Measurements from ENCODE around the gene BCL7C.
"Not testable (repeated sequence)": the region's sequence is repeated elsewhere in the genome, so short reads cannot be mapped to it uniquely, and the experiment has no call there.

The BCL7C gene

DNA sequence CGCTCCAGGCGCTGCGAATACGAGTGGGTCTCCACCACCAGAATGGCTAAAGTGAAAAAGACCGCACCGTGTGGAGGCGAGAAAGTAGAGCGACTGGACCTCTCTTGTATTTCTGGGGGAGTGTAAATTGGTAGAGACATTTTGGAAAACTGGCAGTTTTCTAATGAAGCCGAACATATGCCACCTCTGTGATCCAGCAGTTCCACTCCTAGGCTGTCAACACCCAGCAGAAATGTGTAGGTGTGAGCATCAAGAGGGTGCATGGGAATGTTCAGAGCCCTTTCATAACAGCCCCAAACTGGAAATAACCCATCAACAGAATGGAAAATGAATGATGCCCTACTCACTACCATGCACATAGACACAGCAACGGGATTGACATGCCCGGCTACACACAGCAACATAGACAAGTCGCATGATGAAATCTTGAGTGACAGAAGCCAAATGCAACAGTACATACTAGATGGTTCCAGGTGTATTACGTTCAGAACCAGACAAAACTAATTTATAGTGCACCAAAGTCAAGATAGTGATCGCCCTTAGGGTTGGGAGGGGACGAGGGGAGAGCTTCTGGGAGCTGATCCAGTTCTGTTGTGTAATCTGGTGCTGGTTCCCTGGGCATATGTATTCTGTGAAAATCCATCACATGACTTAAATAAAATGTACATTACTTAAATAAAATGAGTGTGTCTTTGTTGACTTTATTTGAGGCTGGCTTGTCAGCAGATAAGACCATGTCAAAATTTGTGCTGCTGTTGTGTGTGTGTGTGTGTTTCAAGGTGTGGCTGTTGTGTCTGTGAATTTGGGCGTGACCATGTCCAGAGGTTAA is 877 bp upstream of the BCL7C start:
- DNase-seq, result no peak

DNA sequence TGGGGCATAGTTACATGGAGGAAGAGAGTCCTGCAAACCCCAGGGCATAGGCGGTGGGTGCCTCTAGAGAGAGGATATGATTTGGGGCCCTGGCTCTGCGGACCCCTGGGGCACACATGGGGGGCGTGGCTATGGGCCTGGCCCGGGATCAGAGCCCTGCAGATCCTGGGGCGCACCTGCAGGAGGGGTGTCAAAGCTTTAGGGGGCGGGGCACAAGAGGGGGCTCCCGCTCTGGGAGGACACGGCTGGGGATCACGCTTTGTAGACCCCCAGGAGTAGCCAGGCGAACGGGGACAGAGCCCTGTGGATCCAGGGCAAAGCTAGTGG is 497 bp downstream of the BCL7C start:
- DNase-seq, result no peak

- DNase-seq, result no peak
Observed at GRCh38 chr16:30892670-30893416, 1.0 kb downstream of the BCL7C start.

GRCh38 chr16:30891043-30891823 is 2.6 kb downstream of the BCL7C start:
- not testable (repeated sequence) for DNase-seq

DNA sequence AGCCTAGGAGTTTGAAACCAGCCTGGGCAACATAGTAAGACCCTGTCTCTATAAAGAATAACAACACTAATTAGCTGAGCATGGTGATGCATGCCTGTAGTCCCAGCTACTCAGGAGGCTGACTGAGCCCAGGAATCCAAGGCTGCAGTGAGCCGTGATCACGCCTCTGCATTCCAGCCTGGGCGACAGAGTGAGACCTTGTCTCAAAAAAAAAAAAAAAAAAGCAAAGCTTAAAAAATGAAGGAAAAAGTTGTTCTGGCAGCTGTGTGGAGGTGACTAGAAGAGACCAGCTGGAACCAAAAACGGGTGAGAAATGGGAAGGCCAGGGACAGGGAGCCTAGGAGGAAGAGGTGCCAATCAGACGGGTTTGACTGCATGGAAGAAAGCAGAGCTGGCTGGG is 4.2 kb downstream of the BCL7C start:
- DNase-seq, result no peak

GRCh38 chr16:30888856-30889499 is 4.9 kb downstream of the BCL7C start:
- DNase-seq, result no peak

DNA sequence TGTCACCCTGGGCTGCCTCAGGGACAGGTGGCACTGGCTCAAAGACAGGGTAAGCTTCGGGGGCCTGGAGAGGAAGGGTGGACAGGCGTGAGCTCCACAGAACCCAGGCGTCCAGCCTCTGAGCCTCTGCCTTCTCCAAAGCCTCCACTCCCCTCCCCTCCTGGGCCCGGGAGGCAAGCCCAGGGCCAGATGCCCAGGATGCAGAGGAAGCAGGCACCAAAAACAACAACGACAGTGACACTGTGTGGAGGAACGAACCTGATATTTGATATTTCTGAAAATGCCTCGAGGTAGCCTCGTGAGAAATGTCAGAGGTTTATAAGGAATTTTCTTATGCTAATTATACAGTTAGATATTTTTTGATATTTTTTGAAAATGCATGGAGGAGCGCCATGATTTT is 6.0 kb downstream of the BCL7C start:
- no peak for DNase-seq

- DNase-seq, result no peak
Observed at GRCh38 chr16:30886145-30886544, 7.7 kb downstream of the BCL7C start.

- DNase-seq, result no peak
Observed at GRCh38 chr16:30885196-30885595, 8.7 kb downstream of the BCL7C start.

DNA sequence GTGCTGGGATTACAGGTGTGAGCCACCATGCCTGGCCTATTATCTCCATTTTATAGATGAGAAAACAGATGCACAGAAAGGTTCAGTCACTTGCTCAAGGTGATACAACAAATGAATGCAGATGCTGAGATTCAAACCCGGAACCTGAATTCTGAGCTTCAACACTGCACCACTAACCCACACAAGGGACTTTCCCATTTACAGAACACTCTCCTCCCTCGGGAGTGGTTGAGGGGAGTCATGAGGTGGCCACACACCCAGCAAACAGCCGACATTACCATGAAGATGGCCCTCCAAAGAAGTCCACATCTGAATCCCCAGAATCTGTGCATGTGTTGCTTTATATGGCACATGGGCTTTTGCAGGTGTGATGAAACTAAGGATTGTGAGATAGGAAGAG is 9.1 kb downstream of the BCL7C start:
- no peak for DNase-seq

- no peak for DNase-seq
Observed at GRCh38 chr16:30882429-30883310, 11.2 kb downstream of the BCL7C start.

DNA sequence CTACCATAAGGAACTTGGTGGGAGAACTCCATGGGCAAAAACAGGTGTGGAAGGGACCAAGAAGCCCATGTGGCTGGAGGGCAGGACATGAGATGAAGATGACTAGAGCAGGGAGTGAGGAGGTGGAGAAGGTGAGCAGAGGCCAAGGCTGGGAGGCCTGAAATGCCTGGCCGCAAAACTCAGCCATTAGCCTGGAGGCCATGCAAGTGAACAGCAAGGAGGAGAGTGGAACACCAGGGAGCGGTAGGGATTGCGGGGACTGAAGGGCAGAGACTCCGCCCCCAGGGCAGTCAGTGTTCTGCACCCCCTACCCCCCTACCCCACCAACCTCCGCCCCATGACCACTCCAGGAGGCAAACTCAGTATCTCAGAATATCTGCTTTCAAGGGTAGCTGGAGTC is 17.0 kb downstream of the BCL7C start:
- no peak for DNase-seq

GRCh38 chr16:30875871-30876801 is 17.7 kb downstream of the BCL7C start:
- DNase-seq, result no peak

DNA sequence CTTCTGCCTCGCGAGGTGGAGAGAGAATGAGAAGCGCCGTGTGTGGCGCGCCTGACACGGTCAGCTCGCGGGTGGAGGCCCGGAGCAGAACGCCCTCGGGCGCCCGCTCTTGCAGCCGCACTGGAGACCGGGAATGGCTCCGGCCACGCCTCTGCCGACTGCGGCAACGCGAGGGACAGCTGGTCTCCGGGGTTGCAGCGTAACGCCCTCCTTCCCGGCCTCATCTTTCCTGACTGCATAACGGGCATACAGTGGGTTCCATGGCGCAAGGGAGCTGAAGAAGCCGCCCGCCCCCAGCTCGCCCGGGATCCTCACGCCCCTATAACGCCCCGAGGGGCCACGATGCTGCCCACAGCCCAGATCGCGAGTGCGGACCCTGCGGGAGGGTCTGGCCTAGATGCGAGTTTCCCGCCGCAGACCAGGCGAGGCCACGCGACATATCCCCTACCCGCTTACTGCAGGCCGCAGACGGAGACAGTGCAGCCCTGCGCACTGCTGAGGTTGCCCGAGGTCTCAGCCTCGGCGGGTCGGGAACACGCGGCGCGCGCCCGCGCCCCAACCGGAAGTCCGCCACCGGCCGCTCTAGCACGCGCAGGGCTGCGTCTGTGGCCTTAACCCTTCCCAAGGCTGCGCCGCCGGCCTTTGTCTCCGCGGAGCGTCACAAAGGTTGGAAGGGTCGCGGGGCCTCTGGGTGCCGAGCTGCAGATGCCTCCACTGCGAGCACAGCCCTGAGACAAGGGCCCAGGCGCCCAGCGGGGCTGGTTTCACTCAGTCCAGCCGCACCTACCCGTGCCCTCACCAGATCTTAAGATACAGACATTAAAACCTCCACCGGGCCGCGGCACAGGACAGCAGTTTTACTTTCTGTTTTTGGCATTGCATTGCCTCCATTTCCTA is 18.8 kb downstream of the BCL7C start:
- DNase-seq, result peak; percentile 68

DNA sequence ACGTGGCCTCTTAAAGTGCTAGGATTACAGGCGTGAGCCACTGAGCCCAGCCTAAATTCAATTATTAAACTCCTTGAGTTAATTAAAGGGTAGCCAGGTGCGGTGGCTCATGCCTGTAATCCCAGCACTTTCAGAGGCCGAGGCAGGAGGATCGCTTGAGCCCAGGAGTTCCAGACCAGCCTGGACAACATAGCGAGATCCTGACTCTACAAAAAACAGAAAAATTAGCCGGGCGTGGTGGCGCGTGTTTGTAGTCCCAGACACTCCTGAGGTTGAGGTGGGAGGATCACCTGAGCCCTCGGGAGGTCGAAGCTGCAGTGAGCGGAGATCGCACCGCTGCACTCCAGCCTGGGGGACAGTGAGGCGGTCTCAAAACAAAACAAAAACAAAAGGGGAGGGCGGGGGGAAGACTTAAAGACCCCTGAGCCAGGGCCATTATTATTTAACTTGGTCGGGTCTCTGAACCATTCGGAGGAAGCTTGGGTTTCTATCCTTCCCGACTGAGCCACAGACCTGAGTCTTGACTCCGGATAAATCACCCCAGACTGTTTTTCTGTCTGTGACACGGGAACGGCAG is 19.5 kb downstream of the BCL7C start:
- DNase-seq, result no peak

DNA sequence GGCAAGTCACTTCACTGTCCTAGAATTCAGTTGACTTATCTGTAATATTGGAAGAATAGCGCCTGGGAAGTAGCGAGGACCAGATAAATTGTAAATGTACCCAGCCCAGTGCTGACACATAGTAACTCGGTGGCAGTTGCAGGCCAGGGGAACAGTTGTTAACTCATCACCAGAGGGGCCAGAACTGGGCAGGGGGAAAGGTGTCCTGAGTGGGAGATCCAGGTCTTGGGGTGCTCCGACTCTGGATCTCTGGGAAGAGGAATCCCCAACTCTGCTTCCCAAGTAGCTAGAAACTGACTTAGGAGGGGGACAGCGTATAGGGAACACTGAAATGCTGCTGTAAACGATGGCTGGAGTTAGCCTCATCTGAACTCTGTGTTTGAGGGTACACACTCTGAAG is 23.0 kb downstream of the BCL7C start:
- no peak for DNase-seq

DNA sequence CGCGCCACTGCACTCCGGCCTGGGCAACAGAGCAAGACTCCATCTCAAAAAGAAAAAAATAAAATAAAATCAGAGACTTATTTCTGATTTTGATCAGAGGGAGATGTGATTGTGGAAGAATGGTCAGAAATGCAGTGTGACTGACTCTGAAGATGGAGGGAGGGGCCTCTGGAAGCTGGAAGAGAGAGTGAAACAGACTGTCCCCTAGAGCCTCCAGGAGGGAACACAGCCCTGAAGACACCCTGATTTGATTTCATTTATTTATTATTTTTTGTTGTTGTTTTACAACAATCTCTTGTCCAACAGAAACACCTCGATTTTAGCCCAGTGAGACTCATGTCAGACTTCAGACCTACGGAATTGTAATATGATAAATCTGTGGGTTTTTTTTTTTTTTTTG is 26.1 kb downstream of the BCL7C start:
- no peak for DNase-seq

GRCh38 chr16:30866031-30866430 is 27.8 kb downstream of the BCL7C start:
- no peak for DNase-seq

DNA sequence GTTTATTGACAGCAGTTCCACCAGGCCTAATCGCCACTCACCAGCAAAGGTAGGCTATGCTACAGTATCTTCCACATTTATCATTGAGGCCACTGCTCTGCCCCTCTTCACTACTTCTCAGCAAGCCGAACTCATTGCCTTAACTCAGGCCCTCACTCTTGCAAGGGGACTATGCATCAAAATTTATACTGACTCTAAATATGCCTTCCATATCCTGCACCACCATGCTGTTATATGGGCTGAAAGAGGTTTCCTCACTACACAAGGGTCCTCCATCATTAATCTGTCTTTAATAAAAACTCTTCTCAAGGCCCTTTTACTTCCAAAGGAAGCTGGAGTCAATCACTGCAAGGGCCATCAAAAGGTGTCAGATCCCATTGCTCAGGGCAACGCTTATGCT is 30.7 kb downstream of the BCL7C start:
- not testable (repeated sequence) for DNase-seq

- DNase-seq, result not testable (repeated sequence)
Observed at GRCh38 chr16:30860729-30861128, 33.1 kb downstream of the BCL7C start.
